Inflammatory macrophage treated with lipopolysaccharide for 1 hour (primary cell): ENCODE data around the gene CCL11.
"Not testable (repeated sequence)": the region's sequence is repeated elsewhere in the genome, so short reads cannot be mapped to it uniquely, and the experiment has no call there.

Experiments used
- DNase-seq, 2 donors: peaks; one replicate each; pipeline ENCODE4 v3.0.0-alpha.2; 2020 to 2022

The CCL11 gene

DNA sequence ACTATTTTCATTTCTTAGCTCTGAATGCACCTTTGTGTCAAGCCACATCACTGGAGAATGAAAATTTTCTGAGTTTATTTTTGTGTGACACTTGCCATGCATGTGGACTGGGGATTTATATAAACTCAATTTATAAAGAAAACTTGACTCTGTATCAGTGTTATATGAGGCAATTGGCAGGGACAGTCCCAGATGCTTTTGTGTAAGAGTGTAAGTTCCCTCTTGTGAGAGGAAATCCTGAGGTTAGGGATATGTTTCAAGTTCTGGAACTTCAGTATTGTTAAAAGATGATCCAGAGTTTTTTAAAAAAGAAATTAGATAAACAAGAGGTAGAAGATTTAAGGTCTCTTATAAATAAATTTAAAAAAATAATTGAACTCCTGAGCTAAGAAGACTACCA lies 22.8 kb downstream of the CCL11 start:
- peak; percentile 82 to 84 for DNase-seq

DNA sequence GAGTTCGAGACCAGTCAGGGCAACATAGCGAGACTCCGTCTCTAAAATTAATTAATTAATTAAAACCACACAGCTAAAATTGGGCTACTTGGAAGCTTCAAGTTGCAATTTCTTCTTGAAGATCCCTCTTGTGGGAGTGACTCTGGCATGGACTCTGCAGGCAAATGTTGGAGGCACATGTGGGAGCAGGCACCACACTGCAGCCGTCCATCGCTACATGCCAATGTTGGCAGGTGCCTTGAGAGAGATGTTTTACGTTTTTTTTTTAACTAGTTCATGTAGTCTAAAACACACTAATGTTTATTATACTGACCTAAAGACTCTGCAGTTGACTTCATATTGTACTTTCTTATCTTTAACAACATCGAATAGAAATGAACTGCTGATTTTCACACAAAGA lies 25.7 kb downstream of the CCL11 start:
- DNase-seq: no peak

DNA sequence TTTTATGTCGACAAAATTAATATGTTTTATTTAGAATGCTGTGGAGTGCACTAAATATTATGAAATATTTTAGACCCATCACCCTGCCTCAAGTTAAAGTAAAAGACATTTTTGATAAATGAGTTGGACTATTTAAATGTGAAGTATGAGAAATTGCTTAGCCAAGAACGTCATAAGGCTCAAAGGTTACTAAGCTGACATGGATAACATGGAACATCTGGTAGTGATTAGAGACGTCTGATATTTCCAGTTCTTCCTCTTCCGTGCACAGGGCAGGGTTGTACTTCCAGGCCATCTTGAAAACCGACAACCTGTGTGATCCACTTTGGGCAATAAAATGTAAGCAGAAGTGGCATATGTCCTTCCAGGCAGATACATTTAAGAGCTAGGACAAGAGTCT lies 26.5 kb downstream of the CCL11 start:
- DNase-seq: no peak

- no peak for DNase-seq
Measured at GRCh38 chr17:34313164-34313563, 27.6 kb downstream of the CCL11 start.

- peak; percentile 84 to 90 for DNase-seq
Measured at GRCh38 chr17:34314279-34314678, 28.7 kb downstream of the CCL11 start.

GRCh38 chr17:34318474-34318873 lies 32.9 kb downstream of the CCL11 start:
- DNase-seq: peak; percentile 56 to 77

DNA sequence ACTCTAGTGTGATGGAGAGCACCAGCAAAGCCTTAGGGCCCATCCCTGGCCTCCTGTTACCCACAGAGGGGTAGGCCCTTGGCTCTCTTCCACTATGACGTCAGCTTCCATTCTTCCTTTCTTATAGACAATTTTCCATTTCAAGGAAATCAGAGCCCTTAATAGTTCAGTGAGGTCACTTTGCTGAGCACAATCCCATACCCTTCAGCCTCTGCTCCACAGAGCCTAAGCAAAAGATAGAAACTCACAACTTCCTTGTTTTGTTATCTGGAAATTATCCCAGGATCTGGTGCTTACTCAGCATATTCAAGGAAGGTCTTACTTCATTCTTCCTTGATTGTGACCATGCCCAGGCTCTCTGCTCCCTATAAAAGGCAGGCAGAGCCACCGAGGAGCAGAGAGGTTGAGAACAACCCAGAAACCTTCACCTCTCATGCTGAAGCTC lies 33.5 kb downstream of the CCL11 start, which contains the start of gene CCL8:
Gene CCL8, plus strand, starts transcription at position 397 of the 445 bp plus-strand sequence. CDS start 67 bp downstream, outside the sequence.
- peak; percentile 33 to 35 for DNase-seq

- no peak for DNase-seq
Measured at GRCh38 chr17:34321964-34322363, 36.4 kb downstream of the CCL11 start.

GRCh38 chr17:34327580-34327979 lies 42.0 kb downstream of the CCL11 start:
- not testable (repeated sequence) for DNase-seq

- DNase-seq: no peak
Measured at GRCh38 chr17:34337701-34338100, 52.2 kb downstream of the CCL11 start.
